Right ventricle myocardium superior (tissue), 1 donor: Measurements from ENCODE around the gene CEBPZOS. TPM values are rescaled to one million over a fixed set of nuclear protein-coding genes. Genes with fewer than 3 reads are reported as not detected.

Experiments used
- ATAC-seq: fragments of 200-7000 bp; cut with Tn5 transposase; one replicate; pipeline ENCODE4 v1.9.1; 2020; ENCODE audit warnings: mild to moderate bottlenecking; ENCODE audit not compliant: poor library complexity
- DNase-seq: peaks from one replicate; pipeline ENCODE4 v3.0.0-alpha.2; 2020
- intact Hi-C: fragments of 100-400 bp; cut with DNase I; formaldehyde crosslinking; loops from one replicate; pipeline ENCODE4 v1.11.2; 2022
- total RNA-seq: library from RNA; stranded (reverse); fragmentation: NEBNext Ultra II Directional; extraction: Animal tissue kit (Norgen Biotek cat#: 25700); gene quantifications from one replicate; pipeline ENCODE4 v1.2.1, GENCODE V29; 2021
- donor health status: DM: no; HTN: yes; CAD: no; lungs with severe emphysema.

The CEBPZOS gene
- total RNA-seq, 1 donor from 2014 or later, result 57.8 TPM

GRCh38 chr2:37226863-37227262 is 30.6 kb downstream of the CEBPZOS start:
- no peak for ATAC-seq
- DNase-seq, result no peak
- intact Hi-C loops, result no loop called here

DNA sequence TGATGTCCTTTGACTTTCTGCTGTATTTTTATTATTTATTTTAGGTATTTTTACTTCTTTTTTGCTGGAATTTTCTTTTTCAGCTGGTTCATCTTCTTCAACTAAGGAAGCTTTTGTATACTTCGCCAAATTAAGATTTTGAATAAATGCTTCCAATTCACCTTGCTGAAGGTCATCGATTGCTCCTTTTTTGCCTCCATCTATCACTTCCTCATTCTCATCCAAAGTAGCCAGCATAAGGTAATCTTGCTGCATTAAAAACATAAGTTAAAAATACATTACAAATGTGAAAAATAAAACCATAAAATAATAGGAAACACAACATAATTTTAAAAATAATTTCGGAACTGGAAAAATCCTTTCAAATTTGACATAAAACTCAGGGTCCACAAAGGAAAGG is 32.5 kb downstream of the CEBPZOS start:
- no peak for DNase-seq
- no peak for ATAC-seq
- intact Hi-C loops, result no loop called here

DNA sequence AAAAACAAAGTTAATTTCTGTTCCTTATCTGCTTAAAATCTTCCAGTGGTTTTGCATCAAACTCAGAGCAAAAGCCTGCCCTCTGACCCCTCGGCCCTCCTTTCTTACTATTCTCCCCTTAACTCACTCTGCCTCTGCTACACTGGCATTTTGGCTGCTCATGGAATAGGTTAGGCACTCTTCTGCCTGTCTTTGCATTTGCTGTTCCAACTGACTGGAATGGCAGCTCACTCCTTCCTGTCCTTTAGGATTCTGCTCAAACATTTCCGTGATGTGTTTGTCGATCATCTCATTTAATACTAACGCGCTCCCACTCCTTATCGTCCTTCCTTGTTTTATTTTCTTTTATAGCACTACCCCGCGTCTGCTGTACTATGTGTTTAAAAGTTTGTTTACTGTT is 34.3 kb downstream of the CEBPZOS start:
- no peak for DNase-seq
- ATAC-seq, result no peak
- intact Hi-C loops, result no loop called here

DNA sequence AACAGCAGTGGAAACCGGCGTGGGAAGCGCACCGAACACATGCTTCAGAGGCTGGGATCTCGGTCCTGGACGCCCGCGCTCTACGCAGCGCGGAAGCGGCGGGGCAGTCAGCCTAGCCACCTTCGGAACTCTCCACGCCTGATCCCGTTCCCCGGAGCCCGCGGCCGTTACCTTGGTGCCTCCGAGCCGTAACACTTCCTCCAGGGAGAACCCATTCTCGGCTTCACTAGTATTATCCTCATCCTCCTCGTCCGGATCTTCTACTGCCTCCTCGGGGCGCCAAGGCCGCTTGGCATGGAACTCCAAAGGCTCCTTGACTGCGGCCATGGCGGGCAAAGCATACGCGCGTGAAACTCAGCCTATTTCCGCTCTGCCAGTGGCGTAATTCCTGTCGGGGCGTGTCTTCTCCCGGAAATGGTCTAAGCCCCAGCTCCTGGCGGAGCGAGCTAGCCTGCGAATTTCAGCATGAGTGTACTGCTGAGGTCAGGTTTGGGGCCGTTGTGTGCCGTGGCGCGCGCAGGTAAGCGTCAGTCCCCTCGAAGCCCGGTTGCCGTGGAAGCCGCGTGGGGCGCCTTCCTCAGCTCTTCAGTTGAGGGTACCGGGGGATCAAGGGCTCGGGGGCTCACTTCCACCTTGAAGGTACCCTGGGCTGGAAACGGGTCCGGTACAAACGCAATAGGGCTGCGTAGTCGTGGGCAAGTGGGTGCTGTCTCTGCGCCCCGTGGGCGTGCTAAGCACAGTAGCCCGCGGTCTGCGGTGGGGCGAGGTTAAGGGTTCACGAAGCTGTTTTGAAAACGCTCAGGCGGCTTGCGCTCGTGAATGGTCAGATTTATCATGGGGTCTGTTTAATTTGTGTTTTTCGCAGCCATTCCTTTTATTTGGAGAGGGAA is 35.2 kb downstream of the CEBPZOS start, which contains the start of the genes CEBPZ and NDUFAF7:
CEBPZ (minus strand) TSS at position 356 of the 890 bp plus-strand sequence; CDS start at position 327, 29 bp downstream.
NDUFAF7 (plus strand) TSS at position 418 of the 890 bp plus-strand sequence; CDS start at position 466, 48 bp downstream.
- DNase-seq (peak; percentile 94), ATAC-seq (peak; percentile 99)
- intact Hi-C loops, result no loop called here

- ATAC-seq, result peak; percentile 36
- intact Hi-C loops, result no loop called here
- DNase-seq, result no peak
Measured at GRCh38 chr2:37232131-37232933, 36.0 kb downstream of the CEBPZOS start.

- no peak for DNase-seq
- intact Hi-C loops, result no loop called here
- no peak for ATAC-seq
Measured at GRCh38 chr2:37243435-37243834, 47.1 kb downstream of the CEBPZOS start.

GRCh38 chr2:37244017-37244416 is 47.7 kb downstream of the CEBPZOS start:
- no peak for ATAC-seq
- intact Hi-C loops, result no loop called here
- no peak for DNase-seq

DNA sequence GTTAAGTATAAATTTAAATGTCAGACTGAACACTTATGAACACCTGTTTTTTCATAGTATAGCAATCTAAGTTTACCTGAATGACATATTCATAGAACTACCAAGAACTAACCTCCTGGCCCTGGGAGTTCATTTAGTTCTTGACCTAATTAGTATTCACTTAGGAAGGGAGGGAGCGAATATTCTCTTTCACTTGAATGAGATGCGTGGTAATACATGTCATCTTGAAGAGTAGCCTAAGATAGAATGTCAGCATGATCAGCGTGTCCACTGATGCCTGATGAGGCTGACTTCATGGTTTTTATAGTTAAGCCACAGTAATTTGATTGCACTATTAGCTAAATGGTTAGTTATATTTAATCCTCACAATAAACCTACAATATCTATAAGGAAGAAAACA is 48.5 kb downstream of the CEBPZOS start:
- DNase-seq (no peak), ATAC-seq (no peak)
- intact Hi-C loops, result no loop called here

DNA sequence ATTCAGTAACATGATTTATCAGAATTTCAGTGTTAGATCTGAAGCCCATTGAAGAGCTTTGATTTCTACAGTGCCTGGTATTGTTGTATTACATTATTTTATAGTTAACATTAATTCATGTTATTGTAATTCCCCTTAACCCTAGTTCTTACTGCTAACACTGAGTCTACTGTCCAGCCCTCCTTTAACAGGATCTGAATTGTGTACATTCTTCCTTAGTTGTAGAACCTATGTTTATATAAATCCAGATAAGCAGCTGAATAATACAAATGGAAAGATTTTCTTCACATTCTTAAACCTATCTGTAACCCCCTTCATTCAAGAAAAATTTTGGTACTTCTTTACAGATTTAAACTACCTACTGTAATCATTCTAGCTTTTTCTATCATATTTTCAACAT is 49.9 kb downstream of the CEBPZOS start:
- intact Hi-C loops, result no loop called here
- DNase-seq (no peak), ATAC-seq (no peak)

DNA sequence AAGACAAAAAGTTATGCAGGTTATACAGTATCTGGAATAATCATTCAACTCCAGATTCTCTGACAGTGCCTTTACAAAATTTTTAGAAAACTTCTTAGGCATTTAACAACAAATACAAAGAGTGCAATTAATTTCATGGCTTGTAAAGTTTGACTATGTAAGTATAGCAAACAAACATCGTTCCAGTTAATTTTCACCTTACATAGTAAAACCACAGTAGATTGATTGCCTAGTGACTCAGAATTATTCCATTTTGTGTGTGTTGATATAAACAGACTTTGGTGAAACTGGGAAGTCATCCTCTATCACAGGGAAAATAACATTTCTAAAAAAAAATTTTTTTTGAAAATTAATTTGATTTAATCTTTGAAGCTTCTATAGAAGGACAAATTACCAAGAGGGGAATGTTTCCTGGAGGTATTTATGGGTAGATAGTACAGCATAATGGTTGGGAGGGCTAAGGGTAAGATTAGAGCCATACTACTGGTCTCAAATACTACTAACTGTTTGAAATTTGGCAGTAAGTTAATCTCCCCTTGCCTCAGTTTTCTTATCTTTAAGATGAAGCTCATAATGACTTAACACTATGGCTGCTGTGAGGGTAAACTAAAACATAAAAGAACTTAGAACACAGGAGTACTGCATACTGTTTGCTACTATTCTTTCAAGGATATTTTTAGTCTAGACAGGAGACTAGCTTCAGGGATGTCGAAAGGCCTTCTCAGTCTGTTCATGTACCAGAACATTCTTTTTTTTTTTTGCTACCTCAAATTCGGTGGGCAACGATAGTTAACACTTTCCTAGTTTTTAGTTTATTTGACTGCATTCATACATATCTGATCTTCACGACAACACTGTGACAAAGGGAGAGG is 54.8 kb downstream of the CEBPZOS start:
- ATAC-seq (no peak), DNase-seq (no peak)
- intact Hi-C loops, result no loop called here

Other genes with a start within 250 kb of the CEBPZOS start
- gene STRN, start 230.0 kb upstream of the CEBPZOS start, total RNA-seq, result 38.6 TPM
- 27.7 TPM for gene HEATR5B, start 112.1 kb upstream of the CEBPZOS start, total RNA-seq
- gene GPATCH11, start 112.0 kb upstream of the CEBPZOS start, total RNA-seq, result 4.5 TPM
- gene EIF2AK2, start 39.5 kb upstream of the CEBPZOS start, total RNA-seq, result 17.5 TPM
- gene SULT6B1, start 7.8 kb upstream of the CEBPZOS start, total RNA-seq, result not detected
- 30.1 TPM for gene CEBPZ, start 35.1 kb downstream of the CEBPZOS start, total RNA-seq
- gene NDUFAF7, start 35.2 kb downstream of the CEBPZOS start, total RNA-seq, result 23.0 TPM
- 10.4 TPM for gene PRKD3, start 128.3 kb downstream of the CEBPZOS start, total RNA-seq
- gene QPCT, start 148.1 kb downstream of the CEBPZOS start, total RNA-seq, result 1.2 TPM